GM06990 (cell line): ENCODE measurements around the gene BOLA3.

Experiments
- DNase-seq: peaks from one replicate; pipeline ENCODE4 v3.0.0-alpha.2; 2011; ENCODE audit not compliant: insufficient read length; ENCODE audit errors: extremely low read depth
- H3K27me3 ChIP-seq: replicated peaks from 2 replicates; pipeline ENCODE4 v1.6.0; 2011; ENCODE audit warnings: low read length; ENCODE audit not compliant: control insufficient read depth, insufficient read depth
- H3K36me3 ChIP-seq: 2 replicates; pipeline ENCODE4 v1.5.1; 2011; ENCODE audit warnings: low read length; ENCODE audit not compliant: control insufficient read depth, insufficient read depth
- H3K4me3 ChIP-seq: replicated peaks from 2 replicates; pipeline ENCODE4 v1.5.1; 2011; ENCODE audit warnings: low read depth, mild to moderate bottlenecking, control low read depth, low read length
- CTCF ChIP-seq: IDR thresholded peaks from 2 replicates; pipeline ENCODE4 v1.5.1; 2011; ENCODE audit warnings: low read length, control low read depth, mild to moderate bottlenecking, inconsistent platforms; ENCODE audit not compliant: insufficient read depth, poor library complexity, severe bottlenecking

Gene BOLA3

GRCh38 chr2:74111380-74111779, 36.3 kb downstream of the BOLA3 start:
- Histone ChIP-seq H3K27me3 (no peaks in the 10 kb centered on the region), H3K36me3 (peaks cover 3% of the 10 kb centered on the region), H3K4me3 (no peak overlapping the region)
- no peak for TF ChIP-seq CTCF
- no peak for DNase-seq

DNA sequence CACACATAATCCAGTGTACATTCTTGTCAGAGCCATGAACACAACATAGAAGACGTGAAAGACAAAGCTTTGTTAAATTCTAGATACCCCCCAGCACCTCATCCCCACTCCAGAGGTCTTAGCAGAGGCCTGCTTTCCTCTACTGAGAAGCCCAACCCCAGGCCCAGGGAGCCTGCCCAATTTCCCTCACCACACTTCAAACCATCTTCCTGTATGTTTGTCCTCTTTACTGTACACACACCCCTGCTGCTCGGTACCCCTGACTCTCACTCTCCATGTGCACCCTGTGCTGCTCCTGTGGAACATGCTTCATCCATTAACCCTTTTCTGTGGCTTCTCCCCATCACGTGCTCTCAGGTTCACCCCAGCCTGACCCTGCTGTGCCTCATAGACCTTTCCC, 37.2 kb downstream of the BOLA3 start:
- Histone ChIP-seq H3K27me3 (no peaks in the 10 kb centered on the region), H3K36me3 (peaks cover 7% of the 10 kb centered on the region), H3K4me3 (no peak overlapping the region)
- no peak for DNase-seq
- no peak for TF ChIP-seq CTCF

DNA sequence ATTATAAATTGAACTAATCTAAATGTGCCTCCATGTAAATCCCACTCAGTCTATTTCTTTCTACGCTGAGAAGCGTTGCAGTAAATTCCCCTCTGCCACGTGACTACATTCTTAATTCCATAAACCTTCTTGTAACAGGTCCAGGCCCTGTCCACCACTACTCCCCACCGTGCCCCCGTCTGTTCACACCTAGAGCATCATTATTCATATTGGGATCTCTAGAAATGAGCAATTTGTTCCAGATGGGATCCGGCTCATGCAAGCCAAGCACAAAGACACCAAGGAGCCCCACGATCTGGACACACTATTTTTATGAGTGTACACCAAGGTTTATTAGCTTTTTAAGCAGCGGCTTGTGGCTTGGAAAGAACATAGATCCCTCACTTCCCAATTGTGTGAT, 38.2 kb downstream of the BOLA3 start:
- TF ChIP-seq CTCF = no peak
- H3K27me3 ChIP-seq = no peaks in the 10 kb centered on the region
- DNase-seq = no peak
- peaks cover 7% of the 10 kb centered on the region for H3K36me3 ChIP-seq
- H3K4me3 ChIP-seq = no peak overlapping the region

DNA sequence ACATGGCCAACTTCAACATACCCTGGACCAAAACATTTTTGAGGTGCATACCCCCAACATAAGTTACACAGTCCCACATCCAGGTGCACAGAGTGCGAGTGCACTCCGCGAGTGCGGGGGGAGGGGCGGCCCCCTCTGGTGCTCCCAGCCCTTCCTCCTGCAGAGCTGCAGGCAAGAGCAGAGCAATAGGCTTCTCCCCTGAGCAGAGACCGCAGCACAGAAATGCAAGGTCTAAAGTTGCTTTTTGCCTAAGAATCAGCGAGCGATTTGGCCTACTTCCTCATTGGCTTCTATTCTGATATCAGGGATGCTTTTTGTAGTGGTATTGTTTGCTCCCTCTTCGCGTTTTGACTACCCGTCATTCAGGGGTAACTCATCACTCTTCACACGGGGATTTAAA, 40.6 kb downstream of the BOLA3 start:
- Histone ChIP-seq H3K27me3 (no peaks in the 10 kb centered on the region), H3K36me3 (peaks cover 17% of the 10 kb centered on the region), H3K4me3 (no peak overlapping the region)
- no peak for DNase-seq
- no peak for TF ChIP-seq CTCF

GRCh38 chr2:74105413-74105812, 42.3 kb downstream of the BOLA3 start:
- no peak overlapping the region for H3K4me3 ChIP-seq
- TF ChIP-seq CTCF = no peak
- no peaks in the 10 kb centered on the region for H3K27me3 ChIP-seq
- H3K36me3 ChIP-seq = peaks cover 33% of the 10 kb centered on the region
- no peak for DNase-seq

DNA sequence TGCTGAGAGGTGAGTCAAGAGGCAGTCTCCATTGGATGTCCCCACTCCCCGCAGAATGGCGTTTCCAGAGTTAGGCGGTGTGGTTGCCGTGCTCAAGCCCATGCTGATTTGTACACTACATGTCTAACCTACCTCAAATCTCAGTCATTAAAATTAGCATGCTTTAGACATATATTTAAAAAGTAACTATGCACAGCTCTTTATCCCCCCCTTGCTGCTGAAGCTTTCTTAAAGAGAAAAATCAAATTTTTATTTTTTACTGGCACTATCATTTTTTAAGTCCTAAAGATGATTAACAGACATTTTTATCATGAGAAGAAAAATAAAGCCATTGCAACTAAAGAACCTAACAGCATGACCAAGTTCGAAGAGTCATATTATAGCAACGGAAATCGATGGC, 42.9 kb downstream of the BOLA3 start:
- no peak for DNase-seq
- TF ChIP-seq CTCF = peak; percentile 2
- H3K36me3 ChIP-seq = peaks cover 39% of the 10 kb centered on the region
- no peak overlapping the region for H3K4me3 ChIP-seq
- no peaks in the 10 kb centered on the region for H3K27me3 ChIP-seq
